ENCODE measurements around the gene ZCWPW1. TPM values are rescaled to one million over a fixed set of nuclear protein-coding genes. Genes with fewer than 3 reads are reported as not detected.

Gene ZCWPW1
- total and polyA plus RNA-seq, 10 of the 15 experiments (the other 5 are each of a cell fraction or from before 2014, with no cell fraction given) = 1.3 to 4.4 (median 3.7) TPM

DNA sequence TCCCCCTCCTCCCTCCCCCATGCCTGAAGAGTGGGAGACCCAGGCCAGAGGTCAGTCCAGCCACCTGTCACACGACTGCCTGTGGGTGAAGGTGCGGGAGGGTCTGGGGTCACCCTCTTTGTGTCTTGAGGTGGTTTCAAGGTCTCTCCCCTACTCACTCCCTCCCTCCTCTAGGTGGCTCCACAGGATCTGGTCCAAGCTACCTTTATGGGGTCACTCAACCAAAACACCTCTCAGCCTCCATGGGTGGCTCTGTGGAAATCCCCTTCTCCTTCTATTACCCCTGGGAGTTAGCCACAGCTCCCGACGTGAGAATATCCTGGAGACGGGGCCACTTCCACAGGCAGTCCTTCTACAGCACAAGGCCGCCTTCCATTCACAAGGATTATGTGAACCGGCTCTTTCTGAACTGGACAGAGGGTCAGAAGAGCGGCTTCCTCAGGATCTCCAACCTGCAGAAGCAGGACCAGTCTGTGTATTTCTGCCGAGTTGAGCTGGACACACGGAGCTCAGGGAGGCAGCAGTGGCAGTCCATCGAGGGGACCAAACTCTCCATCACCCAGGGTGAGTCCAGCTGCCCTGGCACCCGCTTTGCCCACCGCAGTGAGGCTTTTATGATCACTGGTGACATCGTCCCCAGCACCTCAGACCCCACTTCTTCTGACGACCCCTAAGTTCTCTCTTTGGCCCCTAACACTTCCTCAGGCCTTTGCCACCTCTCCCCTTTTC, 54.5 kb downstream of the ZCWPW1 start (continued):
- peak; percentile 32; the same call in 1 of the 2 replicates for TF ChIP-seq YY1 (IDR thresholded peaks at IDR 0.05; ENCODE audit: low read depth, low read length)
- TF ChIP-seq NR2F1 (conservative IDR thresholded peaks at IDR 0.05) = peak; percentile 77
- TF ChIP-seq RELA (IDR thresholded peaks at IDR 0.05; ENCODE audit: borderline replicate concordance, partially characterized antibody) = peak; percentile 84
- peak; percentile 60 for TF ChIP-seq IKZF1 (conservative IDR thresholded peaks at IDR 0.05)
- TF ChIP-seq, protein P1, sequence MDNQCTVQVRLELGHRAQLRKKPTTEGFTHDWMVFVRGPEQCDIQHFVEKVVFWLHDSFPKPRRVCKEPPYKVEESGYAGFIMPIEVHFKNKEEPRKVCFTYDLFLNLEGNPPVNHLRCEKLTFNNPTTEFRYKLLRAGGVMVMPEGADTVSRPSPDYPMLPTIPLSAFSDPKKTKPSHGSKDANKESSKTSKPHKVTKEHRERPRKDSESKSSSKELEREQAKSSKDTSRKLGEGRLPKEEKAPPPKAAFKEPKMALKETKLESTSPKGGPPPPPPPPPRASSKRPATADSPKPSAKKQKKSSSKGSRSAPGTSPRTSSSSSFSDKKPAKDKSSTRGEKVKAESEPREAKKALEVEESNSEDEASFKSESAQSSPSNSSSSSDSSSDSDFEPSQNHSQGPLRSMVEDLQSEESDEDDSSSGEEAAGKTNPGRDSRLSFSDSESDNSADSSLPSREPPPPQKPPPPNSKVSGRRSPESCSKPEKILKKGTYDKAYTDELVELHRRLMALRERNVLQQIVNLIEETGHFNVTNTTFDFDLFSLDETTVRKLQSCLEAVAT (IDR thresholded peaks at IDR 0.05) = 0 out of 2 replicates have a peak, but pooled peaks have one; percentile 31
- peak; percentile 58 to 73; a peak in 3 of 4 replicates for TF ChIP-seq IKZF2 (IDR thresholded peaks at IDR 0.05)
- TF ChIP-seq BHLHE40 (IDR thresholded peaks at IDR 0.05; ENCODE audit: borderline replicate concordance in 1 of 2, low read depth in 2 of 2, low read length in 1 of 2) = peak in 1 of 2 experiments; percentile 39; a peak in 1 of 4 replicates
- peak; percentile 39; the same call in 1 of the 2 replicates for TF ChIP-seq SMC3 (IDR thresholded peaks at IDR 0.05; ENCODE audit: borderline replicate concordance, low read length)
- peak; percentile 44 to 46 (median 46); a peak in 5 of 6 replicates for TF ChIP-seq CTCF (IDR thresholded peaks at IDR 0.05 in 2 of 3, conservative IDR thresholded peaks at IDR 0.05 in 1 of 3; ENCODE audit: control insufficient read depth in 2 of 3, extremely low read depth in 1 of 3, insufficient read depth in 1 of 3, low read depth in 3 of 3, low read length in 3 of 3)
- TF ChIP-seq ZNF687 (IDR thresholded peaks at IDR 0.05) = 0 out of 2 replicates have a peak, but pooled peaks have one; percentile 27
